Stimulated activated CD8-positive, alpha-beta memory T cell treated with anti-CD3 and anti-CD28 coated beads, Interleukin-7, amount 100 ng/mL, for 24 hours (primary cell): Measurements from ENCODE around the gene SERPINF2.
"Not testable (repeated sequence)": the region's sequence is repeated elsewhere in the genome, so short reads cannot be mapped to it uniquely, and the experiment has no call there.

Experiments
- DNase-seq: peaks from one replicate; pipeline ENCODE4 v3.0.0-alpha.2; 2020; ENCODE audit warnings: low read depth

Gene SERPINF2

DNA sequence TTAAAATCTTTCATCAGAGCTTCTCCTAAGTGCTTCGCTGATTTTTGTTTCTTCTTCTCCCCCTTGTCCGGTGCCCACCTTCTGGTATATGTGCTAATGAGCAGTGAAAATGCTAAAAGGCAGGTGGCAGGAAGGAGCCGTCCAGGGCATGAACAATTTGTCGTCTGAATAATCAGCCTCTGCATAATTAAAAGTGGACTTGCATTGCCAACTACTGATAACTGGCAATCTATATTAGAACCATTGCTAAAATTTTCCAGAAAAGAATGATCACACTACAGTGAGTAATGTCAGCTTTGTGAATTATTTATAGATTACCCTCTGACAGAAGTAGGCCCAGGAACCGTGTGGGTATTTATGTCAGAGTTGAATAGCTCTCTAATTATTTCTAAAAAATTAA is 47.3 kb downstream of the SERPINF2 start:
- no peak for DNase-seq

DNA sequence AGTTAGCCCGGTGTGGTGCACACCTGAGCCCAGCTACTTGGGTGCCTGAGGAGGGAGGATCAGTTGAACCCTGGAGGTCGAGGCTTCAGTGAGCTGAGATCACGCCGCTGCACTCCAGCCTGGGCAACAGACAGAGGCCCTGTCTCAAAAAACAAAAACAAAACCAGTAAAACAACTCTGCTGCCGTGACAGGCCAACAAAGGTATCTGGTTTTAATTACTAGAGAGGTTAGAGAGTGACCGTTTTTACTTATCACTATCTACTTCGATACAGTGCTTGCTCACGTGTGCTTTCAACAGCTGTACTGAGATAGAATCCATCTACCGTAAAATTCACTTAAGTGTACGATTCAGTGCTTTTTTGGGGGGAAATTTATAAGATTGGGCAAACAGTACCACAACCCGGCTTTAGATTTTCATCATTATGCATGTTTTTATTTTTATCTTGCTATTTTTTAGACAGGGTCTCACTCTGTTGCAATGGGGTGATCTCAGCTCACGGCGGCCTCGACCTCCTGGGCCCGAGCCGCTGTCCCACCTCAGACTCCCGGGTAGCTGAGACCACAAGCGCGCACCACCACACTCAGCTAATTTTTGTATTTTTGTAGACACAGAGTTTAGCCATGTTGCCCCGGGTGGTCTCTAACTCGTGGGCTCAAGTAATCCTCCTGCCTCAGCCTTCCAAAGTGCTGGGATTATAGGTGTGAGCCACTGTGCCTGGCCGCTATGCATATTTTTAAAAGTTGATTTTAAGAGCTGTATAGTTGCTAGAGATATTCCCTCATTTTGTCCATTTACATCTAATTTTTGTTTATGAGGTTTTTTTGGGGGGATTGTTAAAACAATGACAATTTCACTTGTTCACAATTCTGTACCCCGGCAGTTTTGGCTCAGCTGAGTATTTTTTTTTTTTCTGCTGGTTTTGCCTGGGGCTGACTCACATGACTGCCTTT is 50.1 kb downstream of the SERPINF2 start:
- no peak for DNase-seq

DNA sequence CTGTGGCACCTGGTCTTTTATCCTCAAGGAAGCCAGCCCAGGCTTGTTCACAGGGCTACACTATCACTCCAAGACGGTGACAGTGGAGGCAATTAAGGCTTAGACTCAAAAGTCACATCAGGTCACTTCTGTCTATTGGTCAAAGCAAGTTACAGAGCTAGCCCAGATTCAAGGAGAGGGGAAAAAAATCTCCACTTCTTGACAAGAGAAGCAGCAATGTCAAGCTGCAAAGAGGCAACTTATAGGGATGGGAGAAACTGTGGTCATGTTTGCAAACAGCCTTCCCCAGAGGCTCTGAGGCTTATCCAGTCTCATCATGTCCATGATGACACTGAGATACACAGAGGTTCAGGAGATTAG is 50.8 kb downstream of the SERPINF2 start:
- no peak for DNase-seq

- DNase-seq: no peak
Observed at GRCh38 chr17:1796800-1797199, 54.1 kb downstream of the SERPINF2 start.

- no peak for DNase-seq
Observed at GRCh38 chr17:1797323-1797722, 54.7 kb downstream of the SERPINF2 start.

- DNase-seq: not testable (repeated sequence)
Observed at GRCh38 chr17:1797846-1798245, 55.2 kb downstream of the SERPINF2 start.

GRCh38 chr17:1800240-1800639 is 57.6 kb downstream of the SERPINF2 start:
- no peak for DNase-seq

DNA sequence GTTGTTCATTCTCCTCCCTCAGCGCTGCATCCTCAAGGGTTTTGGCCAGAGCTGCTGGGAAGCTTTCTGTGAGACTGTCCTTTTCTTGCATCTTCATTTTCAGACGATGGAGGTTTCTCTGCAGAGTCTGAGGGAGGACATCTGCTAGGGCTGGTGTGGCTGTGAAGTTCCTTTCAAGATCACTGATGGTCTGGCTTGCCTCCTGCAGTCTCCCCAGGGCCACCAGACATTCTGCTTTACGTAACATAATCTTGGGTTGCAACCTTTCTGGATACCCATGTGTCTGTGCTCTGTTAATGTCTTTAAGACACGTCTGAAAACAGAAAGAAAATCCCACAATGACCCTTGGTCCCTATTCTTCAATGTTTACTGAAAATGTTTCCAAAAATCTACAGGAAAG is 58.0 kb downstream of the SERPINF2 start:
- DNase-seq: no peak

DNA sequence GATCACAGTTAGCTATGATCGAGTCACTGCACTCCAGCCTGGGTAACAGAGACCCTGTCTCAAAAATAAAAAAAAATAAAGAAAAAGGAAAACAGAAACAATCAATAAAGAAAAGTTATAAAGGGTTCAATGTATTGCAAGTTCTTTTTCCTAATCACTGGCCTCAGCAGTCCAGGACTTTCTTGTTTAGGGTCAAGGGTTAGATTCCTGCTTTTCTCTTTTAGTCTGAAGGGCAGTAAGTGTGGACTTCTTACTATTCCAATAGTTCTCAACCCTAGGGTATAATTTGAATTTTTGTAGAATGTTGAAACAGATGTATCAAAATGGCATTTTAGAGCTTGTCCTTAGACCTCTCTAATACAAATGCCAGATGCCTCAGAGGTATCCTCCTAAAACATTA is 59.8 kb downstream of the SERPINF2 start:
- no peak for DNase-seq

DNA sequence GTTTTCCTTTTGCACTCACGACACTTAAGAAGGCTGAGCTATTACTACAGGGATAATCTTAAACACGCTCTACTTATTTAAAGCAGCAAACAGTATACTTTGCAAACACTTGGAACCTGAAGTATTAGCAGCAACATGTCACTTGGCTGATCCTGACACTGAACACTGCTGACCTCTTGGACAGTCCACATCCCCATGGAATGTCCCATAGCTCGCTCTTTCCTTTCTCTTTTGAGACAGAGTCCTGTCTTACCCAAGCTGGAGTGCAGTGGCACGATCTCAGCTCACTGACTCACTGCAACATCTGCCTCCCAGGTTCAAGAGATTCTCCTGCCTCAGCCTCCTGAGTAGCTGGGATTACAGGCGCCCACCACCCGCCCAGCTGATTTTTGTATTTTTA is 60.6 kb downstream of the SERPINF2 start:
- no peak for DNase-seq
